Hepatocyte (in vitro differentiated cells): ENCODE data around the gene TXNDC16.

ENCODE experiments used
- EZH2 ChIP-seq: fragments of 200-600 bp; sonication (generic); IDR thresholded peaks from 2 replicates; pipeline ENCODE4 v1.6.1; 2016; ENCODE audit warnings: antibody characterized with exemption, mild to moderate bottlenecking, borderline replicate concordance
- EZH2phosphoT487 ChIP-seq: fragments of 200-600 bp; sonication (generic); IDR thresholded peaks from one replicate; pipeline ENCODE4 v1.6.1; 2018; ENCODE audit warnings: antibody characterized with exemption, mild to moderate bottlenecking, low read depth, moderate library complexity; ENCODE audit not compliant: unreplicated experiment, severe bottlenecking
- TF ChIP-seq, protein P1 (sequence below): fragments of 200-600 bp; sonication (generic); IDR thresholded peaks from 2 replicates; pipeline ENCODE4 v1.5.1; 2016; ENCODE audit warnings: antibody characterized with exemption, mild to moderate bottlenecking; ENCODE audit not compliant: poor library complexity

DNA sequence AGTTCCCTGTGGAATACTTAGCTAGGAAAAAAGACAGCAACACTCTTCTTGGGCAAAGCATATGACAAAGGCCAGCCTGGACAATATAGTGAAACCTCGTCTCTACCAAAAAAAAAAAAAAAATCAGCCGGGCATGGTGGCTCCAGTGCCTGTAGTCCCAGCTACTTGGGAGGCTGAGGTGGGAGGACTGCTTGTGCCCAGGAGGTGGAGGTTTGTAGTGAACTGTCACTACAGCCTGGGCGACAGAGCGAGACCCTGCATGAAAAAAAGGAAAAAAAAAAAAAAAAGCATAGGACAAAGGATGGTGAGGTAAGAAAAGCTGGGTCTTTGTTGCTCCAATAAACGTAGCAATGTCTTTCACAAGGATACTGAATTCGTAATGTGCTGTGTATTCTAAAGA, 1.1 kb downstream of the TXNDC16 start:
- TF ChIP-seq, protein P1, sequence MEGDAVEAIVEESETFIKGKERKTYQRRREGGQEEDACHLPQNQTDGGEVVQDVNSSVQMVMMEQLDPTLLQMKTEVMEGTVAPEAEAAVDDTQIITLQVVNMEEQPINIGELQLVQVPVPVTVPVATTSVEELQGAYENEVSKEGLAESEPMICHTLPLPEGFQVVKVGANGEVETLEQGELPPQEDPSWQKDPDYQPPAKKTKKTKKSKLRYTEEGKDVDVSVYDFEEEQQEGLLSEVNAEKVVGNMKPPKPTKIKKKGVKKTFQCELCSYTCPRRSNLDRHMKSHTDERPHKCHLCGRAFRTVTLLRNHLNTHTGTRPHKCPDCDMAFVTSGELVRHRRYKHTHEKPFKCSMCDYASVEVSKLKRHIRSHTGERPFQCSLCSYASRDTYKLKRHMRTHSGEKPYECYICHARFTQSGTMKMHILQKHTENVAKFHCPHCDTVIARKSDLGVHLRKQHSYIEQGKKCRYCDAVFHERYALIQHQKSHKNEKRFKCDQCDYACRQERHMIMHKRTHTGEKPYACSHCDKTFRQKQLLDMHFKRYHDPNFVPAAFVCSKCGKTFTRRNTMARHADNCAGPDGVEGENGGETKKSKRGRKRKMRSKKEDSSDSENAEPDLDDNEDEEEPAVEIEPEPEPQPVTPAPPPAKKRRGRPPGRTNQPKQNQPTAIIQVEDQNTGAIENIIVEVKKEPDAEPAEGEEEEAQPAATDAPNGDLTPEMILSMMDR = no peak
- no peak for TF ChIP-seq EZH2
- TF ChIP-seq EZH2phosphoT487 = no peak
